GM21367 (cell line): ENCODE results near the gene MYO9A.
"Not testable (repeated sequence)": the region's sequence is repeated elsewhere in the genome, so short reads cannot be mapped to it uniquely, and the experiment has no call there.

Source experiments
- ATAC-seq: cut with Tn5 transposase; IDR thresholded peaks from one replicate; pipeline ENCODE4 v1.9.1; 2021; ENCODE audit not compliant: unreplicated experiment

Gene MYO9A

GRCh38 chr15:71889947-71890346 is 228.0 kb downstream of the MYO9A start:
- ATAC-seq: no peak

GRCh38 chr15:71889385-71889784 is 228.6 kb downstream of the MYO9A start:
- ATAC-seq: no peak

GRCh38 chr15:71888797-71889196 is 229.2 kb downstream of the MYO9A start:
- no peak for ATAC-seq

- no peak for ATAC-seq
Observed at GRCh38 chr15:71885390-71885789, 232.6 kb downstream of the MYO9A start.

GRCh38 chr15:71883447-71883846 is 234.5 kb downstream of the MYO9A start:
- no peak for ATAC-seq

GRCh38 chr15:71880276-71880675 is 237.7 kb downstream of the MYO9A start:
- ATAC-seq: no peak

GRCh38 chr15:71874245-71874644 is 243.7 kb downstream of the MYO9A start:
- no peak for ATAC-seq

GRCh38 chr15:71858232-71858631 is 259.7 kb downstream of the MYO9A start:
- not testable (repeated sequence) for ATAC-seq

GRCh38 chr15:71853543-71853942 is 264.4 kb downstream of the MYO9A start:
- ATAC-seq: no peak

- no peak for ATAC-seq
Observed at GRCh38 chr15:71844916-71845315, 273.0 kb downstream of the MYO9A start.

GRCh38 chr15:71841563-71841962 is 276.4 kb downstream of the MYO9A start:
- no peak for ATAC-seq

GRCh38 chr15:71830981-71831380 is 287.0 kb downstream of the MYO9A start:
- no peak for ATAC-seq

- ATAC-seq: no peak
Observed at GRCh38 chr15:71826196-71826595, 291.8 kb downstream of the MYO9A start.

- no peak for ATAC-seq
Observed at GRCh38 chr15:71825021-71825730, 292.8 kb downstream of the MYO9A start.

GRCh38 chr15:71823801-71824200 is 294.1 kb downstream of the MYO9A start:
- ATAC-seq: no peak

GRCh38 chr15:71822890-71823630 is 294.9 kb downstream of the MYO9A start:
- no peak for ATAC-seq

GRCh38 chr15:71821547-71822129 is 296.3 kb downstream of the MYO9A start:
- no peak for ATAC-seq

- no peak for ATAC-seq
Observed at GRCh38 chr15:71820127-71820526, 297.8 kb downstream of the MYO9A start.

GRCh38 chr15:71817351-71817750 is 300.6 kb downstream of the MYO9A start:
- ATAC-seq: no peak

GRCh38 chr15:71815301-71815700 is 302.6 kb downstream of the MYO9A start:
- no peak for ATAC-seq

GRCh38 chr15:71813723-71814470 is 304.1 kb downstream of the MYO9A start:
- no peak for ATAC-seq
